SW480 (cell line): ENCODE measurements around the gene N4BP2.

ENCODE experiments used
- DNase-seq: peaks from one replicate; pipeline ENCODE4 v3.0.0-alpha.2; 2016; ENCODE audit warnings: low spot score

The N4BP2 gene

DNA sequence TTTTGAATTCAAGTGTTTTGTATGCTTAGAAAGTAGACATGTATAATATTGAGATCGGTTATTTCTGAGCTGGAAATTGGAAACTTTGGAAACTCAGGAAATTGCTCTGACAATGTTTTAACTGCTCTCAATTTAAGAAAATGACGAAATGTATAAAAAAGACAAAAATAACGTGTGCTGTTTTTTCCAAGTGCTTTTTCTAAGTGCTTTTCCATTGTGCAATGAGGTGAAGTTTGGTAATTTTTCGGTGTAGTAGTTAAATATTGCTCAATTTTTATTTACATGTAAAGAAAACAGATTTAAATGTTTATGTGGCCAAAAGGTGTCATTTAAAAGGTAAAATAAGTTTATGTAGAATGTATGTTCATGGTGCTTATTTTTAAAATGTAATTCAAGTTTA, 100.8 kb downstream of the N4BP2 start:
- DNase-seq, result no peak

DNA sequence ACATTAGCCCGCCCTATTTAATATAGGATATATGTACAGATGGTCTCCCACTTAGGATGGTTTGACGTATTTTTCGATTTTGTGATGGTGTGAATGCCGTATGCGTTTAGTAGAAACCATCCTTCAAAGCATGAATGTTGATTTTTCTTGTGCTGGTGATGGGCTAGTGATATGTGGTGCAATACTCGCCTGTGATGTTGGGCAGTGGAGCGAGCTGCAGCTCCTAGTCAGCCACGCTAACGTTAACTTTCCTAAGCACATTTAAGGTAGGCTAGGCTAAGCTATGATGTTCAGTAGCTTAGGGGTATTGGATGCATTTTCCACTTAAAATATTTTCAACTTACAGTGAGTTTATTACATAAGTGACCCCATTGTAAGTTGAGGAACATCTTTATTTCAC, 103.6 kb downstream of the N4BP2 start:
- no peak for DNase-seq

DNA sequence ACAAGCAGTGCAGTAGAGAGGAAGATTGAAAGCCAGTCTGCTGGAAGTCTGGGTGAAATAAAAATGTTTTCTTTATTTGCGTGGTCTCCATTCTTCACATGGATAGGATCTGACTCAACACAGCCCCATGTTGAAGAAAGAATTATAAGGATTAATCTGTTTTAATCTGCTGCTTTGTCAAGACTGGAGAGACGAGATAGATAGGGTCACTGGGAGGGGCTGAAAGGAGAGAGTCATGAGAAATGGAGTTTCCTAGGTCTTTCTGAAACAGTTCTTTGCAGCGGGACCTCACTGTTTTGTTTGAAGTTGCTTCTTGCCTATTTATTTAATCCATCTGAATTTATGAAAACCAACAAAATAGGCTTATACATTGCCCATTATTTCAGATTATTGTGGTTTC, 107.8 kb downstream of the N4BP2 start:
- DNase-seq, result no peak

DNA sequence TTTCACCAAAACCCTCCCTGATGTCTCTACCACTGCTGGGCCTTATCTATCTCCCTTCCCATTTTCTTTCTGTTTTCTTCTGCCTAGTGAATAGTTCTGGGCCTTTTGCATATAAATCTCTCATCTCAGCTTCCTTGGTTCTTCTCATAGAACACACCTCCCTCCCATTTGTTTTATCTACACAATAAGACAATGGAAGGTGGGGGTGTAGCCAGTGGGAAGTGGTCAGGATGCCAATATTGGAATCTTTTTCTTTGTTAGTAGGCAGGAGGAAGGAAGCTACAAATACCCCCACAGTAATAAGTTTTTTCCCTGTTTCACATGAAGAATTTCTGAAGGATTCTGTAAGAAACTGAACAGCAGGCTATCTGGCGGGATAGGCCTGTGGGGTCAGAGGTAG, 109.3 kb downstream of the N4BP2 start:
- no peak for DNase-seq

DNA sequence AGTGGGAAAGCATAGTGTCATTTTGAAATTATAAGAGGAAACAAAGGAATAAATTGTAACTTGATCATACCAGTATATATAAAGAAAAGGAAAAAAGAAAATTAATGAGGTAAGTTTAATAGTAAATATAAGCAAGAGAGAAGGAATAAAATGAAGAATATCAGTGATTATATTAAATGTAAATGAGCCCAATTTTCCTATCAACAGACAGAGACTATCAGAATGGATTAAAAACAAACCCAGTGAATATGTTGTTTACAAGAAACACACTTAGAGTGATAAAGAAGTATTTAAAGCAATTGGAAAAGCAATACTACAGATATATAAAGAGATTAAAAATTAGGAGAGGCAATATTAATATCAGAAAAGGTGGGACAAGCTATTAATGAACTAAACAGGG, 111.4 kb downstream of the N4BP2 start:
- no peak for DNase-seq

DNA sequence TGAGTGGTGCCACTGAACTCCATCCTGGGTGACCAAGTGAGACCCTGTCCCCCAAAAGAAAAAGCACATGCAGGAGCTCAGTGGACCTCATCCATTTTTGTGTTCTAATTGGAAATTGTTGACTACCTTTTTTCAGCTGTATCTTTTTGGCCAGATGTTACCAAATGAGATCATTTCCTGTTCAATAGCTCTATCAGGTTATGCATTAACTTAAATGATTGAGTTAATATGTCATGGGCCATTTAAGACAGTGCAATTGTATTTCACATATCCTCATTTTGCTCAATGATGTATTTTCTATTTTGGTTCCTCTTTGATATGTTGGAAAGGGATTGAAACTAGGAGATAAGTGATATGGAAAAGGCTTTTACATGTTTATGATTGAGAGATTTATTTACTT, 113.9 kb downstream of the N4BP2 start:
- no peak for DNase-seq

DNA sequence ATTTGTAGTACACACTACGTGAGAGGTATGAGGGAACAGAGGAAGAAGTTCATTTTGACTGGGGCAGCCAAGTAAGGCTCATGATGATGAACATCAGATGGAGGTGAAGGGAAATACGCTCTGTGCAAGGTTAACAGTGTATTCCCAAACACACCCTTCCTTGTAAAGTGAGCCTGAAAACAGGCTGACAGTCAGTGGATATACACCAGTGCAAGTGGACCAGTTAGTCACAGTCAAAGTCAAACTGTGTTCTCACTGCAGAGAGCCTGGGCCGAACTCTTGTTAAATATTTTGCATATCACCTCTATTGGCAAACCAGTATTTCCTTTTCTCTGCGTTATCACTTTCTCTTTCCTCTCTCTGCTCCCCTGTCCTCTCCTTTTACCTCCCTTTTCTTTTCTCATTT, 116.8 kb downstream of the N4BP2 start:
- DNase-seq, result no peak

DNA sequence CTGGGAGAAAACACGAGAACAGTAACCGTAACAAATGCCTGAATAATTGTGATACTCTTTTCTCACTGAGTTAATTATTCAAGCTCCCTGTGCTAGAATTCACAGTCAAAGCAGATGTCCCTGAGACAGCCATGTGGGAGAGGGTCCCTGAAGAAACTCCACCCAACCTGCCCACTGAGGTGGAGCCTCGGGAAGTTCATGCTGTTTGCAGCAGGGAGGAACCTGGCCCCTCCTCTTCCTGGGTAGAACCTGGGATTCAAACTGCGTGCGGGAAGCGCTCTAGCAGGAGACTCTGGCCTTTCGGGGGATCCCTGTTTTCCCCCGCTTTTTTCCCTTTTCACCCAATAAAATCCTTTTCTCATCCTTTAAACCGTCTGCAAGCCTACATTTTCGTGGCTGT, 120.0 kb downstream of the N4BP2 start:
- no peak for DNase-seq

DNA sequence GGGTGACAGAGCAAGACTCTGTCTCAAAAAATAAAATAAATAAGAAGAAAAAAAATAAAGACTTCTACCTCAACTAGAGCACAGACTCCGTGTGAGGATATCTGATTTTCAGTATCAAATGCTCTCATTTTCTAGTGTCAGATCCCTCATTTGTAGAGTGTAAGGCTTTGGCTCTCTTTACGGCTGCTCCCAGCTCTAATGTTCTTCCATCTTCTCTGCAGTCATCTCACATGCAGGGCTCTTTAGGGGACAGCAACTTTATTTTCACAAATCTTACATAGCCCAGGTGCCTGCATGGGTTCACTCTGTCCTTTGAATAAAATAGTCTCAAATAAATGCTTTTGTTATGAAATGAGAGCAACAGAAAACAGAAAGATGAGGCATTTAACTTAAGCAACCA, 120.9 kb downstream of the N4BP2 start:
- no peak for DNase-seq

DNA sequence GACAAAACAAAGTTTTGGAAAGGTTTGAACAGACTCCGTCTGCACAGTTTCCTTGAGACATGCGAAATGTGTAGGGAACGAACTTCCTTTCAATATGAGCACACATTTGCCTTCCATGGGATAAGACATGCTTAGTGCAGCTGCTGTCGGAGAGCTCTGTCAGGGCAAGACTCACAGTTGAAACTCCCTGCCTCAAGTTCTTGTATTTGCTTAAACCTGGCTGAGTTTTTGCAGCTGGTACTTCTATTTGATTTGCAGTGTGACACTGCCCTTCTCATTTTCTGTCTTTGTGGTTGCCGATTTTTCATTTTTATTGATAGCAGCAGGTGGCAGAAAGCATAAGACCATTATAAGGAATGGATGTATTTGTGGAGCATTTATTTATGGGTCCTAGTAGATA, 122.0 kb downstream of the N4BP2 start:
- DNase-seq, result no peak

DNA sequence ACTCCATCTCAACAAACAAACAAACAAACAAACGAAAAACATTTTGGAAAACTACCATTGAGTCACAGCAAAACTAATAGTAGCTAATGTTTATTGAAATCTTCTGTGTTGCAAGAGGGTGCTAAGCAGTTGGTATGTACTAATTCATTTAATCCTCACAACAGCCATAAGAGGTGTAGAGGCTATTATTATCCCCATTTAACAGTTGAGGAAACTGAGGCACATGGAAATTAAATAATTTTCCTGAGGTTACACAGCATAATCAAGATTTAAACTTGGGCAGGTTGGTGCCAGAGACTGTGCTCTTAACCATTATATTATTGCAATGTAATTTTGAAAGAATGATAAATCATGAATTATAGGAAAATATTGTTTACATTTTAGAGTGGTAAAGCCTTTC, 122.7 kb downstream of the N4BP2 start:
- DNase-seq, result no peak

DNA sequence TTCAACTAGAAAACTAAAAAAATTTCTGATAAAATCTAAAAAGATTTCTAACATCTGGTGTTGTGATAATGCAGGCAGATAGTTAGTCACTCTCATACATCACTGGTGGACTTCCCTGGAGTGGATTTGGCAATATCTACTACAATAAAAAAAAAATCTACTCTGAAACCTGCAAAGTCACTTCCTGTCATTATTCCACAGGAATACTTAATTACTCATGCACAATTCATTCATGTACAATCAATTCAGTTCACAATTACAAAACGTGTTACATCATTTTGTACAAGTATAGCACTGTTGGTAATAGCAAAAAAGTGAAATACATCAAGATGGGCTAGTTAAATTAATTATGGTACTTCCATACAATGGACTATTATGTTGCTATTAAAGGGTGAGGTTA, 123.7 kb downstream of the N4BP2 start:
- no peak for DNase-seq

DNA sequence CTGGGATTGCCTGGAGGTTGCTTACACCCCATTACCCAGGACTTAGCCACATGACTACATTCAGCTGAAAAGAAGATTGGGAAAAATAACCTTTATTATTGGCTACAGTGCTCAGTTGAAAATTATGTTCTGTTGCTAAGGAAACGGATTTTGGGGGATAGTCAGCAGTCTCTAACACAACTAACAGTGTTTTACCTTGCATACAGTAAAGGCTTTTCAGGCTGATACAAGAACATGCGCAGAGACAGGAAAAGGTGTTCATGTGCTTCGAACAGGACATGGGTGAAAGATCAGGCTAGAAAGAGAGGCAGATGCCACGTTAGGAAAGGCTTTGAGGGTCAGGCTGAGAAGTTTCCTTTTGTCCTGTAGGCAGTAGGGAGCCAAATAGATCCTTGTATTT, 125.4 kb downstream of the N4BP2 start:
- no peak for DNase-seq

DNA sequence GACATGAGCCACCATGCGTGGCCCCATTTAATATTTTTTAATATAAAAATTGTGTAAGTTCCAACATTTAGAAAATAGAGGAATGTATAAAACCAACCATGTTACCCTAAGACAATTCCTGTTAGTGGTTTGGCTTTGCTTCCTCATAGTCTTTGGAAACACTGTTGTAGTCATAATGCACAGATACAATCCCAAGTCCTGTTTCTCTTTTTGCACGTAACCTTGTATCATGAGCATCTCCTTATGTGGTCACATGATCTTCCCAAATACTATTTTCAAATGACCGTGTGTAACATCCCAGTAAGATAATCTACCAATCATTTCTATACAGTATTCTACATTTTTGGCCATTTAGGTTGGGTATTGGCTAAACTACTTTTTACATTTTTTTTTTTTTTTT, 126.3 kb downstream of the N4BP2 start:
- DNase-seq, result no peak

DNA sequence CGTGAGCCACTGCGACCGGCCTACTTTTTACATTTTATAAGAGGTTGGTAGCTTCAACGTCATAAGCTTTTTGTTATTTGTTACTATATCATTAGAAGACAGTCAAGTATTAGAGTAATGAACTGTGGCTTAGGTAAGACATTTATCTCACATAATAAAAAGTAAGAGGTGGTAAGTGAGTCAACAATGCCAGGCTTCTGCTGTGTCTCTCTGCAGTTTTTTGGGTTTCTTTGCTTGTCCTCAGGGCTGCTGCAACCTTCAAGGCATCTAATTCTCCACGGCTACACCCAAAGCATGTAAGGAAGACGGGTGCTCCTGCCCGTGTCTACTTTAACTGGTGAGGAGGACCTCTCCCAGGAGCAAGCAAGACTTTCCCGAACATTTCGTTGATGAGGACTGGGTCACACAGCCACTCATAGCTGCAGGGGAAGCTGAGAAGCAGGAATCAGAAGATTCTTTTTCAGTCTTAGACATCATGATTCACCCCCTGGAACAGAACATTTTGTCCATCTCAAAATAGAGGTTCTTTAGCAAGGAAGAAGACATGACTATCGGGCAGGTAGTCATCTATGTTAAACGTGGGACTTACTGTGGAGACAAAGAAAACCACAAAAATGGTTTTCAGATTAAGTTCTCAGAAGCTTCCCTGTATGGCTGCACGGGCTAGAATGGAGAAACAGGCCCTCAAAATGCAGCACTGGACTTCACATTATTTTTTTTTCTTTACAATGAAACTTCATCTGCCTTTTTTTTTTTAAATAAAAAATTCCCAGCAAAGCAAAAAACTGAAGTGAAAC, 127.2 kb downstream of the N4BP2 start:
- no peak for DNase-seq

DNA sequence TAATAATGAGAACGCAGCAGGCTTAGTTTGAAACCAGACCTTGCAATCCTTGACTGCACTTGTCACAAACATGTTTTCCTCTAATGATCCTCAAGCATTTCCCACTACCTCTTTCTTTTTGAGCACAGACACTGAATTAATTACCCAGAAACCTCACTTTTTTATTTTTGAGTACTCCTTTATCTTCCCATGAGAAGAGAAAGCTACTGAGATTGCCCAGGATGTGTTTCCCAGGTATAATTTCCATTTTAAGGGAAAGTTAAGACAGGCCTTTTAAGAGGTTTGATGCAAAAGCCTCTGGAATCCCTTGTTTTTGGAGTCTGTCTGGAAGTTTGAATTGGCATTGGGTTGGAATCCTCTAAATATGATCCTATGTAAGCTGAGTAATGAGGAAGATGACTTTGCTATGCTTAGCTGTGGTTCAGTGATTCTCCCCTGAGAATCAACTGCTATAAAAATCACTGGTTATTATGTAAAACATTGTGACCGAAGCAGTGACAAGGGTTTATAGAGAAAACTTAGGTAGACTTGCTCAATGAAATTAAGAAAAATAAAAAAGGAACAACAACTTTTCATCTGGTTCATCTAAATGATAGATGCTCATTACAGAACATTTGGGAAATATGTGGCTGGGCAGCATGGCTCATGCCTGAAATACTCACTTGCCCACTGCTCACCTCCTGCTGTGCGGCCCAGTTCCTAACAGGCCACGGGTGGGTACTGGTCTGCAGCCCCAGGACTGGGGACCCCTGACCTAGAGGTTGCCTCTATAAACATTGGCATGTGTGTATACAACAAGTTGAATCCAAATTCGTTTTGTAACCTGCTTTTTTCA, 129.4 kb downstream of the N4BP2 start:
- no peak for DNase-seq

DNA sequence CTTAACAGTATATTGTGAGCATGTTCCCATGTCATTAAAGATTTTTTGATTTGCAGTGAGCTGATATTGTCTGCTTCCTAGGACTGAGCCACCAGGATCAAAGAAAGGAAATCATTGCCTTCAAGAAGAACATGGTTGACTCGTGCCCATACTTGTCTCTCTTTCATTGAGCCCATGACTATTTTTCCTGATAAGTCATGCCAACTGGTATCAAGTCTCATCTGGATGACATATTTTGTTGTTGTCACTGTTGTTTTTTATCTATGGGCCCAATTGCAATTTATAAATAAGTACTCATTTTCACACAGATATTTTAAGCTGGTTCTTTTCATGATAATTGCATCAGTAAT, 130.0 kb downstream of the N4BP2 start:
- DNase-seq, result no peak

DNA sequence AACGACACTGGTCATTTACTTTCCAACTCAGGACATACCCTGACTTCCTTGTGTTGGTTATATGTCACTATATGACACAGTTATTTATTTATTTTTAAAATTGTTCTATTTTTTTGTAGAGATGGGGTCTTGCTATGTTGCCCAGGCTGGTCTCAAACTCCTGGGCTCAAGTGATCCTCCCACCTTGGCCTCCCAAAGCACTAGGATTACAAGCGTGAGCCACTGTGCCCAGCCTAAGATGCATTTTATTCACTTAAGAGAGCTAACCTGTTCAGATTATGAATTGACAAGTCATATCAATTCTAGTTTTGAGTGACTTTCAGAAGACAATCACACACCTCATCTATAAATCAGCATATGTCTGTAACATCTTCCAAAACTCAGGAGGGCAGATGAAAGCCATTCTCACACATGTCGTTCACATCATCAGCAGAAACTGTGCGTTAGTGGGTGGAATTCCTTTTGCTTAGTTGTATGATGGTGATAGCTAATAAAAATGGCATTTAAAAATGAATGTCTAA, 130.8 kb downstream of the N4BP2 start:
- DNase-seq, result no peak

DNA sequence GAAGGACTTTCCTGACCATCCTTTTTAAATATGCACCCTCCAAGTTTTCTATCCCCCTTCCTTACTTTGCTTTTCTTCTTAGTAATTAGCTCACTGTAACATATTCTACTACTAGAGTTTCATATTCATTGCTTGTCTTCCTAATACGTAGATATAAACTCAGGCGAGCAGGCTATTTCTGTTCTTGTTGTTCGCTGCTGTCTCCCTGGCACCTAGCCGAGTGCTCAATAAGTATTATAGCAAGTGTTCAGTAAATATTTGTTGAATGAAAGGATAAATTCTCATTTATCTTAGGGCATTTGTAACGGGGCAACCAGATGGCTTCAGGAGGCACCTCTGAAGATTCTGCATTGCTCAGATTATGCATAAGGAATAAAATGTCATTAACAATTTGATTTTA, 133.4 kb downstream of the N4BP2 start:
- no peak for DNase-seq

DNA sequence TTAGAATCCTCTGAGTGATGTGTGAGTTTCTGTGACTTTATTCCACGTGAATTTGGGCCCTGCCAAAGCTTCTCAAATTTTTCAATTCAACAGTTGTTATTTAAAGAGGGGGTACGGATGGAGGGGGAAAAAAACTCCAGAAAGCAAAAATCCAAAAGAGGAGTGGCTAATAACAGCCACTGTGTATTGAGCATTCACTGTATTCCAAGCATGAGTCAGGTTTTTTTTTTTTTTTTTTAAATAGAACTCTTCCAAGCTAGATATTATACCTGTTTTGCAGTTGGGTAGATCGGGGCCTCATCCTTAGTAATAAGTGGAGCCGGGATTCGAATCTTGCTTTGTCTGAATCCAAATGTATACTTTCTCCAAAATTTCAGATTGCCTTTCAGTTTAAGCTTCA, 133.8 kb downstream of the N4BP2 start:
- DNase-seq, result no peak

DNA sequence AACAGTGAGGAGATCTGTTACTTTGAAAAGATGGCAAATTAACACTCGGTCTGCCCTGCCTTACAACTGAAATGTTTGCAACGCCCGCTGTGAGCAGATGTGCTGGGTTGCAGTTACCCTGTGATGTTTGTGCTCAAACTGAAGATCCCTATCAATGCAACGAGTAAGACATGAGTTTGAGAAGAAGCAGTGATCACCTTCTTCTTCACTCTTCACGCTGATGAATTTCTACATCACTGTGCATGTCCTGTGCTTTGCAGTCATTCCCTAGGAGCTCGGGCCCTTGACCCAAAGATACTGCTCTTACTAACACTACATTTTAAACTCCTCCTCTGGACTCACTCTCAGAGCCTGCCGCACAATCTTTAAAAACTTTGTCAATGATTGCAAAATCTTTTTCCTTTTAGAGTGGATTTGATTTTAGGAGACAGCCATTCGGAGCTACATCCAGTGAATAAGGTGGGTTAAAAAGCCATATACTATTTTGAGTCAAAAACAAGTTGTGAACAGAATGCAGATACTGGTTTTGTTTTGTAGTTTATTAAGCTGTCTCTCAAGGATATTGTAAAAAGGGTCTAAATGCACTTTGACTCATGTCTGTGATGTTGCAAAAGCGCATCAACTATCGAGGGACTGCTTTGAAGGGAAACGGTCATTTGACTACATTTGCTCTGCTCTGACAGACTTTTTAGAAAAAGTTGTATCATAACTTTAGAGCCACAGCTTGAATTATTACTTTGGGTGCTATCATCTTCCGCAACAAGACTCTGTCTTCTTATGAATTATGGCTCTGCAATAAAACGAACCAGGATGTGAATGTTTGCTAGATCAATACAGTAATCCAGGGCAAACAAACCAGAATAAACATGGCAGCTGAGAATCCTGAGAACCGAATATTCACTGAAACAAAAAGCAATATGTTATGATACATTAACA, 134.5 kb downstream of the N4BP2 start:
- no peak for DNase-seq
